ENCODE data around the gene TMEM37. TPM values are rescaled to one million over a fixed set of nuclear protein-coding genes. Genes with fewer than 3 reads are reported as not detected.

Gene TMEM37
- total and polyA plus RNA-seq, 2 of the 13 experiments (the other 11 are each of a cell fraction or from before 2014, with no cell fraction given) = 37.7 to 115 TPM

- no peak for TF ChIP-seq SNRNP70 (IDR thresholded peaks at IDR 0.05; ENCODE audit: low read depth, low read length)
- peak; percentile 62; the same call in 1 of the 2 replicates for TF ChIP-seq ETV5 (CRISPR knock-in tag; IDR thresholded peaks at IDR 0.05; ENCODE audit: borderline replicate concordance)
- TF ChIP-seq, protein P1, sequence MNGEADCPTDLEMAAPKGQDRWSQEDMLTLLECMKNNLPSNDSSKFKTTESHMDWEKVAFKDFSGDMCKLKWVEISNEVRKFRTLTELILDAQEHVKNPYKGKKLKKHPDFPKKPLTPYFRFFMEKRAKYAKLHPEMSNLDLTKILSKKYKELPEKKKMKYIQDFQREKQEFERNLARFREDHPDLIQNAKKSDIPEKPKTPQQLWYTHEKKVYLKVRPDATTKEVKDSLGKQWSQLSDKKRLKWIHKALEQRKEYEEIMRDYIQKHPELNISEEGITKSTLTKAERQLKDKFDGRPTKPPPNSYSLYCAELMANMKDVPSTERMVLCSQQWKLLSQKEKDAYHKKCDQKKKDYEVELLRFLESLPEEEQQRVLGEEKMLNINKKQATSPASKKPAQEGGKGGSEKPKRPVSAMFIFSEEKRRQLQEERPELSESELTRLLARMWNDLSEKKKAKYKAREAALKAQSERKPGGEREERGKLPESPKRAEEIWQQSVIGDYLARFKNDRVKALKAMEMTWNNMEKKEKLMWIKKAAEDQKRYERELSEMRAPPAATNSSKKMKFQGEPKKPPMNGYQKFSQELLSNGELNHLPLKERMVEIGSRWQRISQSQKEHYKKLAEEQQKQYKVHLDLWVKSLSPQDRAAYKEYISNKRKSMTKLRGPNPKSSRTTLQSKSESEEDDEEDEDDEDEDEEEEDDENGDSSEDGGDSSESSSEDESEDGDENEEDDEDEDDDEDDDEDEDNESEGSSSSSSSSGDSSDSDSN (CRISPR knock-in tag; IDR thresholded peaks at IDR 0.05) = no peak
- peak; percentile 45 for TF ChIP-seq HDAC1 (CRISPR knock-in tag; IDR thresholded peaks at IDR 0.05)
- no peak for TF ChIP-seq ZBTB43 (CRISPR knock-in tag; conservative IDR thresholded peaks at IDR 0.05)
- TF ChIP-seq, protein P2, sequence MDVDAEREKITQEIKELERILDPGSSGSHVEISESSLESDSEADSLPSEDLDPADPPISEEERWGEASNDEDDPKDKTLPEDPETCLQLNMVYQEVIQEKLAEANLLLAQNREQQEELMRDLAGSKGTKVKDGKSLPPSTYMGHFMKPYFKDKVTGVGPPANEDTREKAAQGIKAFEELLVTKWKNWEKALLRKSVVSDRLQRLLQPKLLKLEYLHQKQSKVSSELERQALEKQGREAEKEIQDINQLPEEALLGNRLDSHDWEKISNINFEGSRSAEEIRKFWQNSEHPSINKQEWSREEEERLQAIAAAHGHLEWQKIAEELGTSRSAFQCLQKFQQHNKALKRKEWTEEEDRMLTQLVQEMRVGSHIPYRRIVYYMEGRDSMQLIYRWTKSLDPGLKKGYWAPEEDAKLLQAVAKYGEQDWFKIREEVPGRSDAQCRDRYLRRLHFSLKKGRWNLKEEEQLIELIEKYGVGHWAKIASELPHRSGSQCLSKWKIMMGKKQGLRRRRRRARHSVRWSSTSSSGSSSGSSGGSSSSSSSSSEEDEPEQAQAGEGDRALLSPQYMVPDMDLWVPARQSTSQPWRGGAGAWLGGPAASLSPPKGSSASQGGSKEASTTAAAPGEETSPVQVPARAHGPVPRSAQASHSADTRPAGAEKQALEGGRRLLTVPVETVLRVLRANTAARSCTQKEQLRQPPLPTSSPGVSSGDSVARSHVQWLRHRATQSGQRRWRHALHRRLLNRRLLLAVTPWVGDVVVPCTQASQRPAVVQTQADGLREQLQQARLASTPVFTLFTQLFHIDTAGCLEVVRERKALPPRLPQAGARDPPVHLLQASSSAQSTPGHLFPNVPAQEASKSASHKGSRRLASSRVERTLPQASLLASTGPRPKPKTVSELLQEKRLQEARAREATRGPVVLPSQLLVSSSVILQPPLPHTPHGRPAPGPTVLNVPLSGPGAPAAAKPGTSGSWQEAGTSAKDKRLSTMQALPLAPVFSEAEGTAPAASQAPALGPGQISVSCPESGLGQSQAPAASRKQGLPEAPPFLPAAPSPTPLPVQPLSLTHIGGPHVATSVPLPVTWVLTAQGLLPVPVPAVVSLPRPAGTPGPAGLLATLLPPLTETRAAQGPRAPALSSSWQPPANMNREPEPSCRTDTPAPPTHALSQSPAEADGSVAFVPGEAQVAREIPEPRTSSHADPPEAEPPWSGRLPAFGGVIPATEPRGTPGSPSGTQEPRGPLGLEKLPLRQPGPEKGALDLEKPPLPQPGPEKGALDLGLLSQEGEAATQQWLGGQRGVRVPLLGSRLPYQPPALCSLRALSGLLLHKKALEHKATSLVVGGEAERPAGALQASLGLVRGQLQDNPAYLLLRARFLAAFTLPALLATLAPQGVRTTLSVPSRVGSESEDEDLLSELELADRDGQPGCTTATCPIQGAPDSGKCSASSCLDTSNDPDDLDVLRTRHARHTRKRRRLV (CRISPR knock-in tag; IDR thresholded peaks at IDR 0.05) = no peak
- TF ChIP-seq ZNF136 (CRISPR knock-in tag; IDR thresholded peaks at IDR 0.05; ENCODE audit: low read depth) = no peak
- TF ChIP-seq TCF12 (IDR thresholded peaks at IDR 0.05) = no peak
- TF ChIP-seq TCF12 (CRISPR knock-in tag; IDR thresholded peaks at IDR 0.05) = no peak
- TF ChIP-seq, protein P3, sequence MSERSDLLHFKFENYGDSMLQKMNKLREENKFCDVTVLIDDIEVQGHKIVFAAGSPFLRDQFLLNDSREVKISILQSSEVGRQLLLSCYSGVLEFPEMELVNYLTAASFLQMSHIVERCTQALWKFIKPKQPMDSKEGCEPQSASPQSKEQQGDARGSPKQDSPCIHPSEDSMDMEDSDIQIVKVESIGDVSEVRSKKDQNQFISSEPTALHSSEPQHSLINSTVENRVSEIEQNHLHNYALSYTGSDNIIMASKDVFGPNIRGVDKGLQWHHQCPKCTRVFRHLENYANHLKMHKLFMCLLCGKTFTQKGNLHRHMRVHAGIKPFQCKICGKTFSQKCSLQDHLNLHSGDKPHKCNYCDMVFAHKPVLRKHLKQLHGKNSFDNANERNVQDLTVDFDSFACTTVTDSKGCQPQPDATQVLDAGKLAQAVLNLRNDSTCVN (CRISPR knock-in tag; IDR thresholded peaks at IDR 0.05; ENCODE audit: borderline replicate concordance) = no peak
- TF ChIP-seq ZNF780A (CRISPR knock-in tag; IDR thresholded peaks at IDR 0.05) = no peak
- no peak for TF ChIP-seq CERS6 (CRISPR knock-in tag; IDR thresholded peaks at IDR 0.05)
- TF ChIP-seq GTF3A (CRISPR knock-in tag; conservative IDR thresholded peaks at IDR 0.05) = no peak
- TF ChIP-seq ZNF550 (CRISPR knock-in tag; IDR thresholded peaks at IDR 0.05; ENCODE audit: borderline replicate concordance) = no peak
- TF ChIP-seq ZNF512 (CRISPR knock-in tag; IDR thresholded peaks at IDR 0.05) = no peak
- TF ChIP-seq ZNF205 (CRISPR knock-in tag; IDR thresholded peaks at IDR 0.05) = no peak
These were observed 2.1 kb downstream of the TMEM37 start (continued) for GRCh38 chr2:119433636-119434327.

Data from HepG2 (cell line).